HG03025 (cell line): ENCODE results near the gene PURA.

ENCODE experiments used
- ATAC-seq: cut with Tn5 transposase; IDR thresholded peaks from one replicate; pipeline ENCODE4 v1.9.1; 2021; ENCODE audit warnings: mild to moderate bottlenecking, moderate library complexity; ENCODE audit not compliant: unreplicated experiment, low FRiP score

PURA gene

GRCh38 chr5:140133514-140134167, 19.7 kb downstream of the PURA start:
- no peak for ATAC-seq

- no peak for ATAC-seq
Measured at GRCh38 chr5:140134277-140134935, 20.5 kb downstream of the PURA start.

GRCh38 chr5:140135127-140135526, 21.2 kb downstream of the PURA start:
- no peak for ATAC-seq

GRCh38 chr5:140136624-140137023, 22.7 kb downstream of the PURA start:
- ATAC-seq: no peak

- ATAC-seq: no peak
Measured at GRCh38 chr5:140140435-140140834, 26.5 kb downstream of the PURA start.

- no peak for ATAC-seq
Measured at GRCh38 chr5:140141241-140141640, 27.3 kb downstream of the PURA start.

- no peak for ATAC-seq
Measured at GRCh38 chr5:140142246-140142645, 28.3 kb downstream of the PURA start.

- no peak for ATAC-seq
Measured at GRCh38 chr5:140142856-140143255, 28.9 kb downstream of the PURA start.

- ATAC-seq: no peak
Measured at GRCh38 chr5:140143521-140144258, 29.8 kb downstream of the PURA start.

- no peak for ATAC-seq
Measured at GRCh38 chr5:140145256-140145655, 31.3 kb downstream of the PURA start.

GRCh38 chr5:140145818-140146522, 32.1 kb downstream of the PURA start:
- ATAC-seq: peak; percentile 55

- ATAC-seq: no peak
Measured at GRCh38 chr5:140146523-140146842, 32.6 kb downstream of the PURA start.

- no peak for ATAC-seq
Measured at GRCh38 chr5:140147460-140147859, 33.6 kb downstream of the PURA start.

GRCh38 chr5:140148508-140148907, 34.6 kb downstream of the PURA start:
- ATAC-seq: no peak

- no peak for ATAC-seq
Measured at GRCh38 chr5:140150201-140150600, 36.3 kb downstream of the PURA start.

- no peak for ATAC-seq
Measured at GRCh38 chr5:140151144-140152021, 37.5 kb downstream of the PURA start.

- no peak for ATAC-seq
Measured at GRCh38 chr5:140152022-140152999, 38.4 kb downstream of the PURA start.

- ATAC-seq: no peak
Measured at GRCh38 chr5:140153255-140153654, 39.3 kb downstream of the PURA start.

GRCh38 chr5:140153905-140154304, 40.0 kb downstream of the PURA start:
- no peak for ATAC-seq
